ENCODE results near the gene MYO6.
A peak's percentile ranks its signal among the peaks of the same experiment; 100 is the strongest.

- peak; percentile 78 for TF ChIP-seq POLR2A (IDR thresholded peaks at IDR 0.05; ENCODE audit: low read depth, low read length)
- 0 out of 2 replicates have a peak, but pooled peaks have one; percentile 40 for TF ChIP-seq POLR2AphosphoS5 (IDR thresholded peaks at IDR 0.05; ENCODE audit: low read depth, low read length)
- no peak for TF ChIP-seq TAF1 (IDR thresholded peaks at IDR 0.05; ENCODE audit: borderline replicate concordance, low read depth, low read length)
These were observed at the start of gene MYO6 for GRCh38 chr6:75748743-75749538.

Data from GM12892 (cell line).